Activated CD4-positive, alpha-beta memory T cell treated with anti-CD3 and anti-CD28 coated beads for 36 hours (primary cell): ENCODE data around the gene PDLIM5. TPM values are rescaled to one million over a fixed set of nuclear protein-coding genes. Genes with fewer than 3 reads are reported as not detected.
"Not testable (repeated sequence)": the region's sequence is repeated elsewhere in the genome, so short reads cannot be mapped to it uniquely, and the experiment has no call there.

ENCODE experiments used
- CTCF ChIA-PET: fragments of 350-600 bp; sonication (Branson Sonifier 250); formaldehyde crosslinking; loops from one replicate; lab custom pipeline; 2021; ENCODE audit warnings: antibody characterized with exemption, inconsistent platforms; lab: Charles Lee
- POLR2A ChIA-PET: fragments of 350-600 bp; sonication (Branson Sonifier 250); formaldehyde crosslinking; loops from one replicate; lab custom pipeline; 2021; ENCODE audit warnings: antibody characterized with exemption; lab: Charles Lee
- DNase-seq: peaks from one replicate; pipeline ENCODE4 v3.0.0-alpha.2; 2020
- H3K27ac Mint-ChIP-seq: one replicate; pipeline ENCODE4 v1.8.0; 2021; ENCODE audit warnings: mixed read lengths
- H3K27me3 Mint-ChIP-seq: one replicate; pipeline ENCODE4 v1.8.0; 2021; ENCODE audit warnings: mixed read lengths
- H3K36me3 Mint-ChIP-seq: one replicate; pipeline ENCODE4 v1.8.0; 2021; ENCODE audit warnings: mixed read lengths
- H3K4me1 Mint-ChIP-seq: one replicate; pipeline ENCODE4 v1.8.0; 2021; ENCODE audit warnings: low read depth, mixed read lengths
- H3K4me3 Mint-ChIP-seq: one replicate; pipeline ENCODE4 v1.8.0; 2021; ENCODE audit warnings: mild to moderate bottlenecking, mixed read lengths
- H3K9me3 Mint-ChIP-seq: one replicate; pipeline ENCODE4 v1.8.0; 2021; ENCODE audit warnings: mixed read lengths
- intact Hi-C: fragments of 100-400 bp; cut with micrococcal nuclease; formaldehyde crosslinking; loops from one replicate; pipeline ENCODE4 v1.15.1; 2023
- total RNA-seq, 2 experiments: library from RNA; stranded (reverse); gene quantifications; one replicate each; pipeline ENCODE4 v1.2.3, GENCODE V29; 2021

Gene PDLIM5
- total RNA-seq, 2 experiments from 2014 or later: 23.8 to 26.3 TPM

- H3K36me3 Mint-ChIP-seq: peaks cover 9% of the 10 kb centered on the region
- CTCF ChIA-PET: no interaction called here
- peaks cover 12% of the 10 kb centered on the region for H3K4me1 Mint-ChIP-seq
- H3K27ac Mint-ChIP-seq: no peak overlapping the region
- no peak overlapping the region for H3K4me3 Mint-ChIP-seq
- POLR2A ChIA-PET: no interaction called here
- intact Hi-C loops: loop anchor here (2.0 kb wide), 1 partner anchor 56 kb away; the partner anchor contains the start of gene PDLIM5
- DNase-seq: no peak
- no peaks in the 10 kb centered on the region for H3K27me3 Mint-ChIP-seq
- no peaks in the 10 kb centered on the region for H3K9me3 Mint-ChIP-seq
These were observed 55.5 kb downstream of the PDLIM5 start for GRCh38 chr4:94507281-94507680.

- H3K9me3 Mint-ChIP-seq: no peaks in the 10 kb centered on the region
- ChIA-PET CTCF (no interaction called here), POLR2A (no interaction called here)
- no peaks in the 10 kb centered on the region for H3K27me3 Mint-ChIP-seq
- intact Hi-C loops: loop anchor here (2.0 kb wide), 1 partner anchor 57 kb away; the partner anchor contains the start of gene PDLIM5
- no peak overlapping the region for H3K27ac Mint-ChIP-seq
- H3K36me3 Mint-ChIP-seq: peaks cover 11% of the 10 kb centered on the region
- peaks cover 12% of the 10 kb centered on the region for H3K4me1 Mint-ChIP-seq
- H3K4me3 Mint-ChIP-seq: no peak overlapping the region
- DNase-seq: peak; percentile 11
These were observed 56.0 kb downstream of the PDLIM5 start for GRCh38 chr4:94507708-94508107.

GRCh38 chr4:94508296-94508695 is 56.6 kb downstream of the PDLIM5 start:
- DNase-seq: no peak
- ChIA-PET CTCF (no interaction called here), POLR2A (no interaction called here)
- intact Hi-C loops: no loop called here
- H3K36me3 Mint-ChIP-seq: peaks cover 14% of the 10 kb centered on the region
- peaks cover 12% of the 10 kb centered on the region for H3K4me1 Mint-ChIP-seq
- H3K27ac Mint-ChIP-seq: no peak overlapping the region
- no peaks in the 10 kb centered on the region for H3K27me3 Mint-ChIP-seq
- no peaks in the 10 kb centered on the region for H3K9me3 Mint-ChIP-seq
- no peak overlapping the region for H3K4me3 Mint-ChIP-seq

- no peak for DNase-seq
- Mint-ChIP-seq H3K27me3 (no peaks in the 10 kb centered on the region), H3K36me3 (peaks cover 15% of the 10 kb centered on the region), H3K27ac (no peak overlapping the region), H3K4me3 (no peak overlapping the region), H3K9me3 (no peaks in the 10 kb centered on the region), H3K4me1 (peaks cover 12% of the 10 kb centered on the region)
- ChIA-PET POLR2A (no interaction called here), CTCF (no interaction called here)
- intact Hi-C loops: no loop called here
These were observed 57.1 kb downstream of the PDLIM5 start for GRCh38 chr4:94508806-94509205.

- ChIA-PET CTCF (no interaction called here), POLR2A (no interaction called here)
- no peak for DNase-seq
- H3K36me3 Mint-ChIP-seq: peaks cover 15% of the 10 kb centered on the region
- intact Hi-C loops: no loop called here
- no peak overlapping the region for H3K27ac Mint-ChIP-seq
- H3K9me3 Mint-ChIP-seq: no peaks in the 10 kb centered on the region
- peaks cover 12% of the 10 kb centered on the region for H3K4me1 Mint-ChIP-seq
- H3K4me3 Mint-ChIP-seq: no peak overlapping the region
- H3K27me3 Mint-ChIP-seq: no peaks in the 10 kb centered on the region
These were observed 59.8 kb downstream of the PDLIM5 start for GRCh38 chr4:94511591-94511990.

- H3K27me3 Mint-ChIP-seq, CTCF ChIA-PET, DNase-seq, H3K4me1 Mint-ChIP-seq, POLR2A ChIA-PET, H3K4me3 Mint-ChIP-seq, H3K27ac Mint-ChIP-seq, H3K9me3 Mint-ChIP-seq, intact Hi-C loops: not testable (repeated sequence)
- H3K36me3 Mint-ChIP-seq: peaks cover 15% of the 10 kb centered on the region
These were observed 61.8 kb downstream of the PDLIM5 start for GRCh38 chr4:94513532-94513931.

GRCh38 chr4:94515365-94515764 is 63.6 kb downstream of the PDLIM5 start:
- Mint-ChIP-seq H3K4me1 (peaks cover 8% of the 10 kb centered on the region), H3K36me3 (peaks cover 12% of the 10 kb centered on the region), H3K9me3 (no peaks in the 10 kb centered on the region), H3K27me3 (no peaks in the 10 kb centered on the region), H3K4me3 (no peak overlapping the region), H3K27ac (no peak overlapping the region)
- CTCF ChIA-PET: no interaction called here
- POLR2A ChIA-PET: no interaction called here
- intact Hi-C loops: no loop called here
- DNase-seq: no peak

GRCh38 chr4:94516067-94516466 is 64.3 kb downstream of the PDLIM5 start:
- ChIA-PET CTCF (no interaction called here), POLR2A (no interaction called here)
- no peak overlapping the region for H3K27ac Mint-ChIP-seq
- no peaks in the 10 kb centered on the region for H3K27me3 Mint-ChIP-seq
- intact Hi-C loops: no loop called here
- H3K4me1 Mint-ChIP-seq: peaks cover 9% of the 10 kb centered on the region
- no peak for DNase-seq
- peaks cover 11% of the 10 kb centered on the region for H3K36me3 Mint-ChIP-seq
- H3K9me3 Mint-ChIP-seq: no peaks in the 10 kb centered on the region
- no peak overlapping the region for H3K4me3 Mint-ChIP-seq

GRCh38 chr4:94516999-94517398 is 65.3 kb downstream of the PDLIM5 start:
- Mint-ChIP-seq H3K9me3 (no peaks in the 10 kb centered on the region), H3K36me3 (peaks cover 6% of the 10 kb centered on the region), H3K4me3 (no peak overlapping the region), H3K4me1 (peaks cover 9% of the 10 kb centered on the region), H3K27ac (no peak overlapping the region), H3K27me3 (no peaks in the 10 kb centered on the region)
- CTCF ChIA-PET: no interaction called here
- POLR2A ChIA-PET: no interaction called here
- no peak for DNase-seq
- intact Hi-C loops: no loop called here

GRCh38 chr4:94517492-94517891 is 65.8 kb downstream of the PDLIM5 start:
- H3K4me1 Mint-ChIP-seq: peaks cover 9% of the 10 kb centered on the region
- no peak overlapping the region for H3K27ac Mint-ChIP-seq
- no peak for DNase-seq
- no peaks in the 10 kb centered on the region for H3K27me3 Mint-ChIP-seq
- POLR2A ChIA-PET: no interaction called here
- CTCF ChIA-PET: no interaction called here
- intact Hi-C loops: no loop called here
- peaks cover 6% of the 10 kb centered on the region for H3K36me3 Mint-ChIP-seq
- no peak overlapping the region for H3K4me3 Mint-ChIP-seq
- no peaks in the 10 kb centered on the region for H3K9me3 Mint-ChIP-seq

- POLR2A ChIA-PET: no interaction called here
- H3K4me1 Mint-ChIP-seq: peaks cover 9% of the 10 kb centered on the region
- intact Hi-C loops: no loop called here
- H3K27me3 Mint-ChIP-seq: no peaks in the 10 kb centered on the region
- no peak overlapping the region for H3K4me3 Mint-ChIP-seq
- no peak for DNase-seq
- no peaks in the 10 kb centered on the region for H3K36me3 Mint-ChIP-seq
- CTCF ChIA-PET: interaction anchor here (1.2 kb wide), 1 partner anchor 66 kb away, joined by 3 read pairs; no protein-coding TSS in a partner anchor
- H3K27ac Mint-ChIP-seq: no peak overlapping the region
- no peaks in the 10 kb centered on the region for H3K9me3 Mint-ChIP-seq
These were observed 67.3 kb downstream of the PDLIM5 start for GRCh38 chr4:94519019-94519418.

- Mint-ChIP-seq H3K27me3 (no peaks in the 10 kb centered on the region), H3K4me1 (peaks cover 9% of the 10 kb centered on the region), H3K27ac (no peak overlapping the region), H3K9me3 (no peaks in the 10 kb centered on the region), H3K36me3 (peaks cover 2% of the 10 kb centered on the region), H3K4me3 (no peak overlapping the region)
- CTCF ChIA-PET: interaction anchor here (0.6 to 1.2 kb wide), 2 partner anchors 67 to 707 kb away, joined by 3 read pairs; no protein-coding TSS in a partner anchor
- POLR2A ChIA-PET: no interaction called here
- DNase-seq: no peak
- intact Hi-C loops: no loop called here
These were observed 68.4 kb downstream of the PDLIM5 start for GRCh38 chr4:94519925-94520789.
